Non-pigmented ciliary epithelial cell (primary cell): ENCODE measurements around the gene JUN.

Source experiments
- DNase-seq: peaks from one replicate; pipeline ENCODE4 v3.0.0-alpha.2; 2010; ENCODE audit warnings: low read depth

JUN gene

DNA sequence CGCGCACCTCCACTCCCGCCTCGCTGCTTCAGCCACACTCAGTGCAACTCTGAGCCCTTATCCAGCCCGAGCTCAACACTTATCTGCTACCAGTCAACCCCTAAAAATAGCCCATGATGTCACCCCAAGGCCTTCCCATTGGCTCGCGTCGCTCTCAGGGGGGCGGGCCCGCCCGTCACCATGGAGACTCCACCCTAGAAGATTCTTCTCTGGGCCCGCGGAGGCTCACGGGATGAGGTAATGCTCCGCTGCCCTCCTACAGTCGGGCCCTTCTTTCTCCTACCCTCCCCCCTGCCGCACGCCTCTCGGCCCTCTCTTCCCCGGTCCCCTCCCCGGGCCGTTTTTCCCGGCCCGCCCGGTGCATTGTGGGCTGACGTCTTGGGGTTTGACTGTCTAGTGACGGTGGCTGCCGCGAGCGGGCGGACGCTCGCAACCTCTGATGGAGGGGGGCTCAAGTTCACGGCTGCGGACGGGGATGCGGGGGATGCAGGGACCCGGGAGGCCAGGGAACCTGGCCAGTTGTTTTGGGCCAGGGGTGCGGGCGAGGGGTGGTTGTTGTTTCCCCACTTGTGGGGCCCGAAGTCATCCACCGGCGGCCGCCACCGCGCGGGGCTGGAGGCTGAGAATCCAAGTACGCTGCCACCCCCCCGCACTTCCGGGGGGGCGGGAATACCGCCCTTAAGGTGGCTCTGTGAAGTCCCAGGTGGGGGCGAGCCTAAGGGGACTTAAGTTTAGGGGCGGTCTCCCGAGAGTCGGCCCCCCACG, at the start of gene JUN:
TSS of gene JUN (minus strand) at position 55 of the 765 bp plus-strand sequence. CDS start 977 bp downstream, outside the sequence.
- DNase-seq, result peak; percentile 99

DNA sequence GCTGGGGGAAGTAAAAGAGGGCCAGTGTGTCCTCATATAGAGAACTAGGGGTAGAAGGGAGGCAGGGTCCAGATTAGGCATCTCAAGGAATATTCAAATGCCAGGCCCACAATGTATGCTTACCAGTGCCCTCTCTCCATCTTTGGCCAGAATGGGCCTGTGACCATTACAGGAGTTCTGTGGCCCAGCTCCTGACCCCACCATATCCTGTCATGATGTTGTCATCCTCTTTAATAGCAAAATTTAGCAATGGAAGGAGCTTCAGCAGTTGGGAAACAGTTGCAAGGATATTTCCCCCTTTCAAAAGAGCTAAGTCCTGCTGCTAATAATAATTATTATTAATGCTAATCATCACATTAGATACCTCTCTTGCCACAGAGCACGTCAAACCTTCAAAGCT, 49.3 kb upstream of the JUN start:
- no peak for DNase-seq

DNA sequence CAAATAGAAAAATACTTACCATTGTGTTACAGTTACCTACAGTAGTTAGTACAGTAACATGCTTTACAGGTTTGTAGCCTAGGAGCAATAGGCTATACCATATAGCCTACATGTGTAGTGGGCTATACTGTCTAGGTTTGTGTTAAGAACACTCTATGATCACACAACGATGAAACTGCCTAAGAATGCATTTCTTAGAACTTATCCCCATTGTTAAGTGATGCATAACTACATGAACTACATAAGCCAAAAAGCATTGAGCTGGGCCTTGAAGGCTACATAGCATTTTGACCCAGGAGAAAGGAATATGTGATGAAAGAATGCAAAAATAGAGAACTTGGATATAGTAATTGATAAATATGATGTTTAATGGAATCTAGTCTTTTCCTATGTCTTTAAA, 46.4 kb upstream of the JUN start:
- DNase-seq, result no peak

DNA sequence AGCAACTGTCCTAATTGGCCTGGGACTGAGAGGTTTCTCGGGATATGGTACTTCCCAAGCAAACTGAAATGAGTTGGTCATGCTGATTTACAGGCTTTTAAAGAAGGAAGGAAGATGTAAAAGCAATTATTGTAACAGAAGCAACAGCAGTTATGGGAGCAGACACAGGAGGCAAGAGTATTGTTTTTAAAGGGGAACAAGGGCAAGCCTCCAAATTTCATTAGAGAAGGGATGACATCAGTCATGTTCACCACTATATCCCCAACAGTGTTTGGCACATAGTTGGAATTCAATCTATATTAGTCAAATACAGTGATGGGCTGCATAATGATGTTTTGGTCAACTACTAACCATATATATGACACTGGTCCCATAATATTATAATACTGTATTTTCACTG, 46.0 kb upstream of the JUN start:
- DNase-seq, result no peak

DNA sequence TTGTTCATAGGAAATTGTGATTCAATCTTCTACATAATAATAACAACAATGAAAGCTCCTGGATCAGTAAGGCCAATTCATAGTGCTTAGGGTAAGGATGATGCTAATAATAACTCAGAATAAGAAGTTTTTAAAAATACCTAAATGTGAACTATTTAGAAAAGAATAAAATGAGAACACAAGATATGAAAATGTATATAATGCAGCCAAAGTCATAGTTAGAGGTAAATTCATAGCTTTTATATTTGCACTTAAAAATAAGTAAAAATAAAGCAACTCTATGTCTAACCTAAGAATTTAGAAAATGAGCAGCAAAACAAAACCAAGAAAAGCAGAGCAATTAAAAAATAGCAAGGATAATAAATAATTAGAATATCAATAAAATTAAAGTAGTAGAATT, 43.5 kb upstream of the JUN start:
- DNase-seq, result no peak

DNA sequence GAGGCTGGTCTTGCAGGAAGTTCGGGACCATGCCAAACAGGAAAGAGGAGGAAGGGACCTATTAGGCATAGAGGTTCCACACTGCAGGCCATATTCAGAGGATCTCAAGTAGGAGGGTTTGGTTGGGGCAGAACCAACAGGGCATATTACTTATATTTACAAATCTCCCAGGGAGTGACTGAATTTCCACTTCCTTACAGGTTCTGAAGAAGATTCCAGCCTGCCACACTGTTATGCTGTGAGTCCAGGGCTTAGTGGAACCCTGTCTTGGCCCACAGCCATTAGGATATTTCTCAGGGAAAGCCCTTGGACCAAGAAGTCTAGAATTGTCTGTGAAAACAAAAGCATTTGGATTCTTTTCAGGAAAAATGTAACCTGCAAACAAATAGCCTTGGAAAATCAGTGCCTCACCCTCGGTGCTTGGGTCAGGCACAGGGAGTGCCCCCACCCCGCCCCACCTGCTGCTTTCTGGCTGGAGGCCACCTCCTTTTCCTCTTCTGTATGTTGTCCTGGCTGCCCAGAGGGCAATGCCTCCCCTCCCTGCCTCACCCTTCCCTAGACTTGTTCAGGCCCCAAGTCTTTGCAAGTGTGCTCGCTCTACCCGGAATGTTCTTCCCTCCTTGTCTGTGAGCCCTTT, 41.0 kb upstream of the JUN start:
- DNase-seq, result no peak

DNA sequence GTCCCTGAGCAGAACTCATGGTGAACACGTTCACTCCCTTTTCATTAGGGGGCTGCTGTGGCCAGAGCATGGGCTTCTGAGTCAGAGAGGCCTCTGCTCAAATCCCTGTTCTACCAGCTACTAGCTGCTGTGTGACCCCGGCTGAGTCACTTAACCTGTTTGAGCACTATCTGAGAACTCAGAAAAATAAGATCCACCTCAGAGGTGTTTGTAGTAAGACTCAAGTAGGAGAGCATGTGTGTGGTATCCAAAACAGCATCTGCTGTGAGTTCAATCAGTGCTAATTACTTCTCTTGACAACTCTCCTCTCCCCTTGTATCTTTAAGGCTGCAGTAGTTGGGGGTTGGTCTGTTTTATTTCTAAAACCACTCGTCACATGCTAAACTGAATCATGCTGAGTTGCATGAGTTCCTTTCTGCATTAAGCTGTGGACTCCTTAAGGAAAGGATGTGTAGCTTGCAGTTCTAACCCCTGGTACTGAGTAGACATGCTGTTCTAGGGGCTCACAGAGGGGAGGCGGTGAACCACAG, 39.7 kb upstream of the JUN start:
- DNase-seq, result no peak

DNA sequence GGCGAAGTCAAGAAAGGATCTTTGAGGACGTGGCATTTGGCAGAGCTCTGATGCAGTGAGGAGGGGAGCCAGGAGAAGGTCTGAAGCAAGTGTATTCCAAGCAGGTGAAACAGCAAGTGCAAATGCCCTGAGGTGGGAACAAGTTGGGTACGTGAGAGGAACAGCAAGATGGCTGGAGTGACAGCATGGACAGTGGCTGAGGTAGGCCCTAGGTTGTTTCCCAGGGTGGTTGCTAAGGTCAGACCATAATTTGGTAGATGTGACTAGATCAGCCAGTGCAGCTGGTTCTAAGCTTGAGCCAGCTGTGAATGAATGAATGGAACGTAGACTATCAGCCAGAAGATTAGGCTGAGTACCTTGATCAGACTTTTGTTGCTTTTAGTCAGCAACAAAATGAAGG, 37.5 kb upstream of the JUN start:
- no peak for DNase-seq

DNA sequence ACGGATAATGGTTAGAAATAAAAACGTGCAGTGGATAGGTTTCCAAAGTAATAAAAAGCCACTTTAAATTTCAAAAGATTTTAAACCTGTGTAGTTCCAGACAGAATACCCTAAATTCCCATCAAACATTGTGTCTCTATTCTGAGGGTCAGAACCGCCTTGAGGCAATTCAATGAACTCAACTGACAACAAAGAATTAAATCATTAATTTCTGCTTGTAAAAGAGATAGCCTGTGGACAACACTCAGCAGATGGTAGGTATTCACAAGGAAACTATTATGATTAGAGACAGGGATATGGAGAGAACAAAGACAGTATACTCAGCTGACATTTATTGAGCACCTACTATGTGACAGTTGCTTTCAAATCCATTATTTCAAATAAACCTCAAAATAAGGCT, 35.1 kb upstream of the JUN start:
- DNase-seq, result no peak

DNA sequence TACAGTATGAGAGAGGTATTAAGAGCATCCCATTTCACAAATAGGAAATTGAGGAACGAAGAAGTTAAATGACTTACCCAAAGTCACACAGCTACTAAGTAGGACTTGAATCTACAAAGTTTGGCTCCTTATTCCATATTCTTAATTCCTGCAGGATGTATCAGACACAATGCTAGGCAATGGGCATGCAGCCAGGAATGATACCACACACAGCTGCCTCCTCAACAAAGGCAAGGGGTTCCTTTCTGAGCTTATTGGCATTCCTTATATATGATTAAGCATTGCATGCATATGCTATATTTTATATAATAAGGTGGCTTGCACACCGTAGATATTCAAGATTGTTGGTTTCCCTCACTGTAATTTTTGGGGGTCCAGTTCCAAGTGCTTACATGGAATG, 34.2 kb upstream of the JUN start:
- DNase-seq, result peak; percentile 85

DNA sequence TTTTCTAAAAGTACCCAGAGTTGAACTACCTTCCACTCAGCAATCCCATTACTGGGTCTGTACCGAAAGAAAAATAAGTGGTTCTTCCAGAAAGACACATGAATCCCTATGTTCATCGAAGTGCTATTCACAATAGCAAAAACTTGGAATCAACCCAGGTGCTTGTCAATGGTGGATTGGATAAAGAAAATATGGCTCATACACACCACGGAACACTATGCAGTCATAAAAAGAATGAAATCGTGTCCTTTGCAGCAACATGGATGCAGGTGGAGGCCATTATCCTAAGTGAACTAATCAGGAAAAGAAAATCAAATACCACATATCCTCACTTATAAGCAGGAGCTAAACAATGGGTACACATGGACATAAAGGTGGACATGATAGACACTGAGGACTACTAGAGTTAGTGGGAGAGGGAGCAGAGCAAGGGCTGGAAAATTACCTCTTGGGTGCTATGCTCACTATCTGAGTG, 32.9 kb upstream of the JUN start:
- DNase-seq, result no peak

DNA sequence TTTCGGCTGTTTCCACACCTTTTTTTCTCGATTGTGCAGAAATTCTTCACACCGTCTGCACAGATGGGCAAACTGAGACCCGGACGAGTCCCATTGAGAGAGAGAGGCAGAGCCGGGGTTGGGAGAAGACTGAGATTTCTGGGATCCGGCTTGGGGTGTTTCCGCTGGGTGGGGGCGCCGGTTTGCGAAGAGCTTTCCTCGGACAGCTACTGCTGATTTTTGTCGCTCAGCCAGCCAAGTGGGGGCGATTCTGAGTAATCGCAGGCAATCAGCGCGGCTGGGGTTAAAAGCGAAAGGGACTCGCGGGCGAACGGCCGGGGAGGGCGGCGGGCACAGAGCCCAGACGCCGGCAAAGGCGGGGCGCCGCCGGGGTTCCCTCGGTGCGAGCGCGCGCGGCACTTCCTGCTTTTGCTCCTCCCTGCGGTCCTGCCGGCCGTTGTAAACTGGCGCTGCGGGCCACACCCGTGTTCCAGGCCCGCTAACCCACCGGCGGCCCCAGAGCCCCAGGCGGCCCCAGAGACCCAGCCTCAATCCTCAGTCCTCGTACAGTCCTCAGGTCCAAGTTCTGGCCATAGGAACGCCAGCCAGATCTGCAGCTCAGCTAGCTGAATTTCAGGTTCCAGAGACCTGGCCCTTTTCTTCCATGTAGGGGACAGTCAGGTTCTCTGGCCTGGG, 32.4 kb upstream of the JUN start:
- peak; percentile 65 for DNase-seq

DNA sequence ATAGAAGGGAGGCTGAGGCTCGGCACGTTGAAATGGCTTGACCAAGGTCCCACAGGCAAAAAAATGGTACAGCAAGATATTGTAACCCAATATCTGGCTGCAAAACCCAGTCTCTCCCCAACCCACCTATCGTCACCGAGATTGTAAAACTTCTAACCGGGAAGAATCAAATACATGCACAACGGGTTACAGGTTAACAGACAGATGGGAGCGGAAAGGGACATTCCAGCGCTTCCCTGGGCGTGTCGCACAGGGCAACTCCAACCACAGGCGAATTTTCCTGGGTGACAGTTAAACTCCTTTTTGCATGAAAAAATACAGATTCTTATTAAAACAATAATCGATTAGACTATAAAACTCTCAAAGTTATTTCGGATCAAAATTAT, 31.8 kb upstream of the JUN start:
- no peak for DNase-seq

DNA sequence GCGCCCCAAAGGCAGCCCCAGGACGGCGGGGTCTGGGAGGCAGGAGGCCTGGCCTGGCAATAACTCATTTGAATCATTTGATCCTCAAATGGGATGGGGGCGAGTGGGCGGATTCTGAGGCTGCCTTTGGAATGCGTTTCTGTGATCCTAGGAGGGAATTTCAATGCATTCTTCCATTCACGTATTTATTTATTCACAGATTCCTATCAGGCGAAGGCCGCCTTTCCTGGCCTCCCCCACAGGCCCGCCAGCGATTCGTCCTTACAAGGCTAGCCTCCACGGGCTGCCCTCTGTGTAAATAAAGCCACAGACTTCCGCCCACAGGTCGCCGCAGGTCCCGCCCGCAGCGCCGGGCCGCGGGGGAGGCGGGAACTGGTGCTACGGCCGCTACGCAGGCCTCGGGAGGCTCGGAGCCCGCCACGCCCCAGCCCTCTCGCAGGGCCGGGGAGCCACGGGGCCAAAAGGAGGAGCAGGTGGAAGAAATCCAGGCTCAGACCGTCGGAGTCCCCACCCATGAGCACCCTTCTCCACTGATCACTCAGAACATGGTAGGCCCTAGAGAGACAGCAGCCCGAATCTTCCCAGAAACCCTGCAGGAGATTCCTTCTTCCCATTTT, 31.3 kb upstream of the JUN start:
- peak; percentile 96 for DNase-seq

DNA sequence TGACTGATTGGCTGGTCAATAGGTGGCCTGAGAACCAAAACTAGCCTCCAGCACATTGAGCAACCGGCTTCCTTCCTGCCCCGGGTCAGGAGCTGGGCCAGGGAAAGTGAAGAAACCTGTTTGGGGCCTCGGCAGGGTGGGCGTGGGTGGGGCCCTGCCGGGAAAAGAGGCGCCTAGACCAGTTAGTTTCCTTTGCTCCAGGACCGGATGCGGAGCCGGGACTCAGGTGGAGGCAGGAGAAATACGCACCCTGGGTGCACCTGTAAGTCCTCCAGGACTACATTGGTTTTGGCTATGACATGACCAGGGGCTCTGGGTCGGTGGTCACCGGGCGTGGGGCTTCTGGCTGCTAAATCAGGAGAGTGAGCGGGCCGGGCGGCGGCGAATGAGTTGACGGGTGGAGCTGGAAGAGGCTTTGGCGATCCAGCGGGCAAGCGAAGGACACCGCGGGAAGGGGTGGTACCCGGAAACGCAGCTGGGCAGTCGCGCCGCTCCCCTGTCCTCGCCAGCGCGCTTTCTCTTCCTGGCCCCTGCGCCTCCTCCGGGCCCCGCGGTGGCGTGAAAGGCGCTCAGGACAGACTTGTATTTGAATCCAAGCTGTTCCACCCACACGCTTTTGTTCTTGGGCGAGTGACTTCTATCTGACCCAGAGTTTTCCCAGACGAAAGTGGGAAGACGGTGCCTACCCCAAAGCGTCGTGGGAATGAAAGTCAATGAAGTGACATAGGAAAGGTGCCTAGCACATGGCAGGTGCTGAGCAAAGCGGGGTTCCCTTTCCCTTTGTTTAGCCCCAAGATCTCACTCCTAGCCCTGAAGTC, 30.6 kb upstream of the JUN start:
- no peak for DNase-seq

DNA sequence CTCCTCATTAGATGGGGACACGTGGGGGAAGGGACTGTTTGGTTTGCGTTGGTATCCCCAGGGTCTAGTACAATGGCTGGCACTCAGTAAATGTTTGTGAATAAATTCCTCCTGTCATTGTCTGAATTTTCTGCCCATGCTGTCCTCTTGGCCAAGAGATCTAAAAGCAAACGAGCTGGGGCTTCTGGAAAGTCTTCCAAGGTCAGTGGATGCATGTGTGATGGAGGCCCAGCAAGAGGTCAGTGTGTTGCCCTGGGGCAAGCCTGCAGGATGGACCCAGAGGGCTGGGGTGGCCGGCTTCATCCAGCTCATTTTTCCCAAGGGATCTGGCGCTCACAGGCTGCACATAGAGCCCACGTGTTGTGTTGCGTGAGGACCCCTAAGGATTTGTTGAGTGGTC, 30.0 kb upstream of the JUN start:
- no peak for DNase-seq

DNA sequence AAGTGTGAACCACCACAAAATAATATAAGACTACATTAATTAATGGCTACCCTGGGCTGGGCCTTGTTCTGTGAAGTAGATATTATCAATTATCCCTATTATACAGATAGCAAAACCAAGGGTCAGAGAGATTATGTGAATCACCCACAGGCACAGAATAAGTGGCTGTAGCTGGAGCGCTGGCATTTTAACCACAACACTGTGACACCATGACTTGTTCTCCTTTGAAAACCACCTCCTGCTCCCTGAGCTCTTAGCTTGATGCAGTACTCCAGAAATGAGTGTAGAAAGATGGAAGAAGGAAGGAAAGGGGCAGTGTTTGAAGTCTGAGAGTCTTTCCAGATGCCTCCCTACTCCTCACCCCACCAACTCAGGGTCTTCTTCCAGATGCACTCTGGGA, 29.5 kb upstream of the JUN start:
- DNase-seq, result no peak

DNA sequence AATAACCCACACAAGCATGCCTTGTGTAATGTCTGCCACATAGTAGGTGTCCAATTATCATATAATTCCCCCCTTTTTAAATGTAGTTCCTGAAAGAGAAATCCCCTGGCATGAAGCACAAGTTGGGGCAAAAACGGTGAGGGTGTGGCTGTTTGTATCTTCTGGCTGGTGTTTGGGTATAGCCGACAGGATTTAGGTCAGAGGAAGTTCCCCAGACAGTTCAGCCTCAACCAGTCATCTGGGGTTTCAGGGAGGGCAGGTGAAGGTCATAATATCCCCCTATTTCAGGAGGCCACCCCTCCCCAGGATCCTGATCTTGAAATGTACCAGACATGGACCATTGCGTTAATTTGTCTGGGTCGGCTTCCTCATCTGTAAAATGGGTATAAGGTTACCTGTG, 29.1 kb upstream of the JUN start:
- DNase-seq, result no peak

DNA sequence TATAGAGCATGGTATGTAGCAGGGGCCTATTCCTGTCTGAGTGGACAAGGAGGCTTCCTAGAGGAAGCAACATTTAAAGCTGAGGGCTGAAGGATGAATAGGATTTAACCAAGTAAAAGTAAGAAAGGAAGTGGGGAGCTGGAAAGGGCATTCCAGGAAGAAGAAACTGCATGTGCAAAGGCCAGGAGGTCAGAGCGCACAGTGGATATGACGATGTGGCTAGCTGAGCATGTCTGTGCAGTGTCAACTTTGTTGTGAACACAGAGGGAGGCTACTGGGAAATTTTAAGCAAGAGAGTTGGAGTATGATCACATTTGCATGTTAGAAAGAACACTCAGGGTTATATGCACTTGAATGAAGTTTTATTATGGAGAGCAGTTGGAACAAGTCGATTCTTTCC, 28.6 kb upstream of the JUN start:
- DNase-seq, result no peak

DNA sequence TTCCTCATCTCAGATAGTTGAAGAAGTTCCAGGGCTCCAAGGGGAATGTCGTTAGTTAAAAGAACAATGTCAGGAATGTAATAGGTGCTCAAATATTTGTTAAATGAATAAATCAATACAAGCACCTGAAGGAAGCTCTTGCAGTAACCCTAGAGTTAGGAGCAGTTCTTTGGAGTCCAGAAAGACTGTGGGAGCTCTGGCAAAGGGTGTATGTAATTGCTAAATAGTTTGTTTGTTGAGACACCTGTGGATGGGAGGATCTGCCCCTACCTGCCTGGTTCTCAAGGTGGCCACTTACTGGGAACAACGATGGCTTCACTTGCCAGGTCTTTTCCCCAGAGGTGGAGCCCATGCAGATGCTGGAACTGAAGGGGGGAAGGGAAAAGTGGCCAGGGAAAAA, 27.5 kb upstream of the JUN start:
- DNase-seq, result no peak

DNA sequence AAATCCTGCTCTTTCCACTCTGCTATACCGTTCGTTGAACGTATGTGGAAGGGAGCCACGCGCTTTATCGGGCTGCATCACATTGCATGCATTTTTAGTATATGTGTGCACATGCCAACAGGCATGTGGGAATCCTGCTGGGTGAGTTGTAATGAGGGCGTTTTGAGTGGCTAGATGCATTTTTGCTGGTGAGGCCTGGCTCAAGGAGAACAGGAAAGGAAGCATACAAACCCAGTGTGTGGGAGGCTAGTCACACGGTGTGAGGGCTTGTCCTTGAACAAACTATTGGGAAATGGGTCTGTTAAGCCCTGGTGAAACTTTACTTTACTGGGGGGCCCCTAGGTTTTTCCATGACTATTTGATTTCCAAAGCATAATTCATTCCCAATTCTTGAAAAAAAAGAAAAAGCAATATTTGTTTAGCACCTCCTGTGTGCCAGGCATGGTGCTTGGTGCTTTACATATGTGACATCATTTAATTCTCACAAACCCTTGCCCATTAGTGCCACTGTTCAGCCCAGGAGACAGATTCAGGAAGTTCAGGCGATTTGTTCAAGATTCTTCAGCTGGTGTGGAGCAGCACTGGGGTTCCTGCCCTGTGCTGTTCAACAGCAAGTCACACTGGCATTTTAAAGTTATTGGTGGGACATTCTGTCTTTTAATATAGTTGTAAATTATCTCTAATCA, 25.6 kb upstream of the JUN start:
- DNase-seq, result no peak
